Measurements from ENCODE around the gene ADI1. TPM values are rescaled to one million over a fixed set of nuclear protein-coding genes. Genes with fewer than 3 reads are reported as not detected.
"Not testable (repeated sequence)": the region's sequence is repeated elsewhere in the genome, so short reads cannot be mapped to it uniquely, and the experiment has no call there.

Gene ADI1
- polyA plus RNA-seq, 1 donor: 65.4 TPM

DNA sequence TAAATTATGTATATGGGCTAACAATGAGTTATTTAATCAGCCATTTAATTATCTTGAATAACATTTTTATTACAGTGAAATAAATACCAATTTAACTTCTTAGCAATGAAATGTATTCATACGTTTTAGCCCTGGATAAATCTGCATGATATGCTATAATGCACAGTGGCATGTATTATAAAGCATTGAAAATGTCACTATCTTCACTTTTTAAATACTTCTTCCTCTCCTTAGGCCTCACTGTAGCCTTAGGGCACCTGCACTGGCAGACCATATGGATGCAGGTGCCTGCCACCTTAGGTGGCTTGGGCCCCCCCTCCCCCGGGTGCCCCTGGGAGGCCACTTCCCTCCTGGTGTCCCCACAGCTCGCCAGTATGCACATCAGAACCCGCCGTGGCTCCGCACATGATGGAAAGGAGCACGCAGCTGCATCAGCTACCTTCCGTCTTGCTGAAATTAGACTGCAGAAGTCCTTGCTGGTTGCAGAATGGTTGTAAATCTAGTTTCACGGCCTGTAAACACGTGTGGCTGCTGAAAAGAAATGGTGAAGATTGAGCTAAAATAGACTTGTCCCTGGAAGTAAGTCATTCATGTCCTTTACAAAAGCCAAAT, 56.7 kb downstream of the ADI1 start:
- DNase-seq: no peak

DNA sequence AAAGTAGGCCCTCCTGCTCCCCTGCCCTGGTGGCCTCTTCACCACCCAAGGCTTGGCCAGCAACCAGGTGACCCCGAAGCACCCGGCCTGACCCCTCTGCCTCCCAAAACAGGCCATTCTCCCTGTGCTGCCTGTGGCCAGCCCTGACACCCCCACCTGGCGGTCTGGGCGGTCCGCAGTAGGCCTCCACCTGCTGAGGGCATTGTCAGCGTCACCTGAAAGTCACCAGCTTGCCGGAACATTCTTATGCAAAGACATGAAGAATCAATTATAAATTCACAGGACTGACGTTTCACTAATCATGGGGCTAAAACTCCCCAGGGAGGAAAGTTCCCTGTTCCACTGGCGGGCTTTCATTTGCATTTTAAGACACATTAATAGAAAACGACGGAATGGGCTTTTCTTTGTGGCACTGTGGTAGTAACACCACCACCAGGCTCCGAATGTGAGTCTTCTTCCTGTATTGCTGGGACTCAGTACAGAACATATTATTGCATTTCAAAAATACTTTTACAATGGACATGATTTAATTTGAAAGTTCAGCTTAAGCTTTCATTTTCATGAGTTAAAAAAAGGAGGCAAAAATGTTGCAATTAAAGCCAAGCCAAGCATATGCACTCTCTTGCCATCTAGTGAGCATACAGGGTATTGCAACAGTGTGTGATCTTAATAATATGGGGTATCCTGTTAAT, 57.4 kb downstream of the ADI1 start:
- DNase-seq: peak; percentile 59

GRCh38 chr2:3460831-3461800, 58.2 kb downstream of the ADI1 start:
- no peak for DNase-seq

GRCh38 chr2:3460156-3460555, 59.2 kb downstream of the ADI1 start:
- no peak for DNase-seq

DNA sequence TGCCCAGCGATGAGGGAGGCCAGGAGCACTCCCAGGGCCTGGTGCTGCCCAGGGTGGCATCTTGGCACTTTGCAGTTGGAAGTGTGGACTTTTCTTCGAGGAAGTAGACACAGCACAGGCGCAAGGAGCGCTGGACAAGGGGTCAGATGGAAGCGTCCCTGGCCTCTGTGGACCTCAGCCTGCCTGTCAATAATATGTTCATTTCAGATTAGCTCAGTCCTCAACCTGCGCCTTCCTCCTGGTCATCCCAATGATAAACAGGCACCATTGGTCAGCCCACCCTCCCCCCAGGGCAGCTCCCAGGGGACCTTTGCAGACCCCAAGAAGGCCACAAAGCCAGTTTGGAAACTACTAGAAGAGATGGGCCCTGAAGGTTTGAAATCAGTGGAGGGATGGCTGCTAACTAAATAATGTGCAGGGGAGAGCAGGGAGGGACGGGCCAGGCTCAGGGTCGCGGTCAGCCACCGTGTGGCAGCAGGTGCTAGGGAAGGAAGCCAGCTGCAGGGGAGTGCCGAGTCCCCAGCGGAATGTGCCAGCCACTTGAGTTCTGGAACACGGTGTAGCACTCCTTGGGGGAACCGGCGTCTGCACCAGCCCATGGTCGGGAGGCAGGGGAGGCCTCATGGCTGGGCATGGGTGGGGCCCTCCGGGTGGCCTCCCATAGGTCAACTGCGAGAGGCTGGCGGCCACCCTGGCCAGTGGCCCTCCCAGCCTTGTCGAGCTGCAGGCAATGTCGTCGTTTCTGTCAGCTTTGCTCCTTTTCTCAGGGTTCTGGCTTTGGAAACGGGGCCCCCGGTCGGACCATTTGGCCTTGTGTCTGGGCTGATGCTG, 59.9 kb downstream of the ADI1 start:
- DNase-seq: no peak

DNA sequence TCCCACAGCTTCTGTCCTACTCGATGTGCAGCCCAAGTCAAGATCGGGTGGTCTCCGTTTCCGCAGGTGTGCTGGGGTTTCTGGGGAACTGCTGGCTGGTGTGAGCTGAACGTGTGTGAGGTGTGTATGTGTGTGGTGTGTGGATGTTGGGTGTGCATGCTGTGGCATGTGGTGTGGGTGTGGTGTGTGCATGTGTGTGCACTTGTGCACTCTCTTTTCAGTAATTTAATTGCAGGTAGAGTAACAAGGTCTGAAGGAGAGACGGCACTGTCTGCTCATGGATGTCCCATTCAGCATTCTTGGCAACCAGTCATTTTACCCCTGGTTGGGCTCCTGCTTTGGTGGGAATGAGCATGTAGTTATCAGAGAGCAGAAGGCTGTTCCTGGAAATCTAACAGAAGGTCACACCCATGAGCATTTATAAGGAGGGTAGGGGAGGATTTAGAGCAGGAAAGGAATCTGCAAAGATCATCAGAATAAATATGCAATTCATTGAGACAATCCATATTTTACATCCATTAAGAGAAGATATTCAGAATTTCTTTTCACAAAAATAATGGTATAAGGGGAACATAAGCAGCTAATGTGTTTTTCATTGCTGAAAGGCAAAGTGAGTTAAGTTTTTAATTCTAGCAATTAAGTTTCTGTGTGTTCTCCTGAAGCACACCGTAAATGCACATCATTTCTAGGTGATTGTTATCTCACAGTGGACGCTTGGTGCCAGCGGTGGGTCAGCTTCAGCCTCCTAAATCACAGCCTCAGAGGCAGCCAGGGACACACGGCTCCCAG, 60.7 kb downstream of the ADI1 start:
- DNase-seq: no peak

GRCh38 chr2:3457524-3458395, 61.6 kb downstream of the ADI1 start:
- DNase-seq: no peak

GRCh38 chr2:3456125-3456524, 63.2 kb downstream of the ADI1 start:
- DNase-seq: no peak

DNA sequence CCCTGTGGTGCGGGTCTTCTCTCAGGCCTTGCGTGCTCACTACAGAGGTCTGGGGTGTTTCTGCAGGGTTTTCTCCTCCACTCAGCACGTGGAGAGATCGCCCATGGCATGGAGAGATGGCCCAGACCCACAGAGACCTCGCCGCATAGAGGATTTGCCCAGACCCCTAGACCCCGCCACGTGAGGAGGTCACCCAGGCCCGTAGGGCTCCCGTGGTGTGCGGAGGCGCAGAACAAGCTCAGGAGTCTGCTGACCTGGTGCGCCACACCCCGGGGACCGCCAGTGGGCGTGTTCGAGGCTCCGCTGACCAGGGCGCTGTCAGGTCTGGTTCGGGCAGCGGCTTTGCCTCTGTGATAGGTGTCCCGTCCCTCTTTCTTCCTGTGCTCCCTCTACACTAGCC, 64.5 kb downstream of the ADI1 start:
- no peak for DNase-seq

DNA sequence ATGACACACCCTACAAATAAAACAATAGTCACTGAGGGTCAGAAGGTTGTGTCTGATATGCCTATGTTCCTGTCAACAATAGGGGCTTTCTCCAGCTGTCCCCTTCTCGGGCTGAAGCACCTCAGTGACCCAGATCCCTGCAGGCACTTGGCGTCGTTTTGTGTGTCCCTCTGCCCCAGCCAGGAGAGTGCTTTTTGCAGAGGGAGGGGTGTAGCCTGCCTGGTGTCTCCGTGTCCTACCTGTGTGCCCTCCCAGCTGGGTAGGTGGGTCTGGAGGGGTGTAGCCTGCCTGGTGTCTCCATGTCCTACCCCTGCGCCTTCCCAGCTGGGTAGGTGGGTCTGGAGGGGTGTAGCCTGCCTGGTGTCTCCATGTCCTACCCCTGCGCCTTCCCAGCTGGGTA, 65.3 kb downstream of the ADI1 start:
- not testable (repeated sequence) for DNase-seq

- peak; percentile 64 for DNase-seq
These were observed 65.9 kb downstream of the ADI1 start for GRCh38 chr2:3453190-3453999.

DNA sequence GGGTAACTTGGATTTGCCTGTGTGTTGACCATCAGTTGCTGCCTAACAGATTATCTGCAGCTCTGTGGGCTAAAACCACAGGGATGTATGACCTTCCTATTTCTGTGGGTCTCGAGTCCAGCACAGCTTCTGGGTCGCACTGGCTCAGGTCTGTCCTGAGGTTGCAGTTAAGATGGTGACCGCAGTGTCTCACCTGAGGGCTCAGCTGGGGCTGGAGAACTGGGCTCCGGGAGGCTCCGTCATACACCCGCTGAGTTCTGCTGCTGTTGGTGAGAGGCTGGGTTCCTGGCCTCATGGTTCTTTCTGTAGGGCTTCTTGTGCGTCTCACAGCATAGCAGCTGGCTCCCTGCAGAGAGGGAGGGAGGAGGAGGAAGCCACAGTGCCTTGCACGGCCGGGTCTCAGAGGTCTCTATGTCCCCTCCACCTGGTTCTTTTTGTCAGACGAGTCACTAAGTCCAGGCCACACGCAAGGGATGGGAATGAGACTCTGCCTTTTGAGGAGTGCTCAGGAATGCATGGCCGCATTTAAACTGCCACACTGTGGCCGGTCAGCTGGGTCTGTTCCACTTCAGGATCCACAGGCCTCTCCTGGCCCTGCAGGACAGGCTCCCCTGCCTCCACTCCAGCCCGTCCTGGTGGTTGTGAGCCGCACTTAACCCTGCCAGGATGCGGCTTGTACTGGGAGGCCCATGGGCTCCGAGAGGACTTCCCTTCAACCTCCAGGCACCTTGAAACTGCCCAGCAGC, 67.2 kb downstream of the ADI1 start:
- no peak for DNase-seq

DNA sequence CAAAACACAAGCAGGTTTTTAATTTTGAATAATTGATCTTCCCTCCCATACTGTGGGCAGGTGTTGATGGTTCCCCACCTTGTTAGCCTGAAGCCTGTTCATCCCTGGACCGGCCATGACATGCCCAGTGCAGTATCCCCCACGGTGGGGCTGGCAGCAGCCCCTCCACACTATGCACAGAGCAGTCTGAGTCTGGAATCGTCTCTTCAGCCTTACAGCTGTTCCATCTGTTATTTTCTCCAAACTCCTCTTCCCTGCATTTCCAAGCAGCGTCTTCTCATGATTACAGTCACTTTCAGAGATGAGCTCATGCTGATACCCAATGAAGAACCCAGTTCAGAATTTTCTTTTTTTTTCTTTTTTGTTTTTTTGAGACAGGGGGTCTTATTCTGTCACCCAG, 68.2 kb downstream of the ADI1 start:
- no peak for DNase-seq

GRCh38 chr2:3450385-3451010, 68.8 kb downstream of the ADI1 start:
- DNase-seq: no peak

GRCh38 chr2:3449936-3450335, 69.4 kb downstream of the ADI1 start:
- DNase-seq: no peak

DNA sequence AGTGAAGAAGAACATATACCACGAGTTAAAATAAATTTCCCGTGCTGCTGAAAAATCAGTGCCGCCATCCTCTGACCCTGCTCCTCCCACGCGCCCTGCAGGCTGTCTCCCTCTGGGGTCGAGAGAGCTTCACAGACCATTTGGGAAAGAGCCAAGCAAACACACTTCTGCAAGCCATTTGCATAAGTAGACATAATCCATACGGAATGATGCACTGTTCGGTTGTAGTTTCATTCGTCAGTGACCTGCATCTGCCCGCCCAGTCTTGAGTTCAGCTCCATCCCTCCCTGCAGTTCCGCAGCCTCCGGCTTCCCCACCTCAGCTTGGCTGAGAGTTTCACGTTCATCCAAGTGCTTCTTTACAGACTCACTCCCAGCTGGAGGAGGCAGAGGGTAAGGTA, 70.2 kb downstream of the ADI1 start:
- peak; percentile 28 for DNase-seq

- DNase-seq: peak; percentile 42
These were observed 70.9 kb downstream of the ADI1 start for GRCh38 chr2:3448441-3448911.

- DNase-seq: no peak
These were observed 71.5 kb downstream of the ADI1 start for GRCh38 chr2:3447789-3448317.

Measured in hindlimb muscle (tissue), 1 donor.